ENCODE measurements around the gene RAB6C. TPM values are rescaled to one million over a fixed set of nuclear protein-coding genes. Genes with fewer than 3 reads are reported as not detected.
"Not testable (repeated sequence)": the region's sequence is repeated elsewhere in the genome, so short reads cannot be mapped to it uniquely, and the experiment has no call there.

The RAB6C gene
- total RNA-seq, 2 donors from 2014 or later = 0.68 TPM; not detected in 1

GRCh38 chr2:129945557-129945956, 33.9 kb upstream of the RAB6C start:
- DNase-seq (ENCODE audit: low spot score) (no peak), ATAC-seq (ENCODE audit: insufficient number of reproducible peaks, low FRiP score, low read depth) (no peak)
- H3K4me1 ChIP-seq (ENCODE audit: control insufficient read depth in 1 of 2, low read depth in 2 of 2) = no peaks in the 10 kb centered on the region
- H3K4me3 ChIP-seq = no peak overlapping the region
- no peaks in the 10 kb centered on the region for H3K36me3 ChIP-seq
- H3K27me3 ChIP-seq (replicated peaks; ENCODE audit: insufficient read depth) = no peaks in the 10 kb centered on the region
- no peak overlapping the region for H3K27ac ChIP-seq
- no peaks in the 10 kb centered on the region for H3K9me3 ChIP-seq
- TF ChIP-seq CTCF (IDR thresholded peaks at IDR 0.05) = no peak

GRCh38 chr2:129947712-129948111, 31.8 kb upstream of the RAB6C start:
- H3K4me1 ChIP-seq (ENCODE audit: control insufficient read depth in 1 of 2, low read depth in 2 of 2); H3K9me3 ChIP-seq; H3K4me3 ChIP-seq; H3K27me3 ChIP-seq (replicated peaks; ENCODE audit: insufficient read depth); DNase-seq (ENCODE audit: low spot score); H3K36me3 ChIP-seq; H3K27ac ChIP-seq; ATAC-seq (ENCODE audit: insufficient number of reproducible peaks, low FRiP score, low read depth): not testable (repeated sequence)

GRCh38 chr2:129956171-129956570, 23.3 kb upstream of the RAB6C start:
- H3K9me3 ChIP-seq; DNase-seq (ENCODE audit: low spot score); H3K36me3 ChIP-seq; H3K4me1 ChIP-seq (ENCODE audit: control insufficient read depth in 1 of 2, low read depth in 2 of 2); ATAC-seq (ENCODE audit: insufficient number of reproducible peaks, low FRiP score, low read depth); H3K27ac ChIP-seq; H3K4me3 ChIP-seq; H3K27me3 ChIP-seq (replicated peaks; ENCODE audit: insufficient read depth): not testable (repeated sequence)

GRCh38 chr2:129957891-129958290, 21.6 kb upstream of the RAB6C start:
- no peak for ATAC-seq (ENCODE audit: insufficient number of reproducible peaks, low FRiP score, low read depth)
- no peak overlapping the region for H3K4me3 ChIP-seq

GRCh38 chr2:129958736-129959135, 20.7 kb upstream of the RAB6C start:
- H3K9me3 ChIP-seq; H3K27ac ChIP-seq; H3K36me3 ChIP-seq; ATAC-seq (ENCODE audit: insufficient number of reproducible peaks, low FRiP score, low read depth); DNase-seq (ENCODE audit: low spot score); H3K4me1 ChIP-seq (ENCODE audit: control insufficient read depth in 1 of 2, low read depth in 2 of 2); H3K4me3 ChIP-seq; H3K27me3 ChIP-seq (replicated peaks; ENCODE audit: insufficient read depth): not testable (repeated sequence)

More at GRCh38 chr2:129957891-129958290, 21.6 kb upstream of the RAB6C start:
- H3K27me3 ChIP-seq (replicated peaks; ENCODE audit: insufficient read depth) = no peaks in the 10 kb centered on the region
- no peak for TF ChIP-seq CTCF (IDR thresholded peaks at IDR 0.05)
- H3K36me3 ChIP-seq = no peaks in the 10 kb centered on the region
- H3K27ac ChIP-seq = no peak overlapping the region
- H3K9me3 ChIP-seq = no peaks in the 10 kb centered on the region
- DNase-seq (ENCODE audit: low spot score) = no peak
- no peaks in the 10 kb centered on the region for H3K4me1 ChIP-seq (ENCODE audit: control insufficient read depth in 1 of 2, low read depth in 2 of 2)

- DNase-seq (ENCODE audit: low spot score); H3K4me3 ChIP-seq; H3K27ac ChIP-seq; H3K36me3 ChIP-seq; H3K4me1 ChIP-seq (ENCODE audit: control insufficient read depth in 1 of 2, low read depth in 2 of 2); H3K27me3 ChIP-seq (replicated peaks; ENCODE audit: insufficient read depth); H3K9me3 ChIP-seq; ATAC-seq (ENCODE audit: insufficient number of reproducible peaks, low FRiP score, low read depth): not testable (repeated sequence)
These were observed 10.9 kb upstream of the RAB6C start for GRCh38 chr2:129968605-129969004.

GRCh38 chr2:129975016-129975774, 4.3 kb upstream of the RAB6C start:
- Histone ChIP-seq H3K27me3 (replicated peaks; ENCODE audit: insufficient read depth) (no peaks in the 10 kb centered on the region), H3K36me3 (no peaks in the 10 kb centered on the region), H3K9me3 (no peaks in the 10 kb centered on the region), H3K27ac (no peak overlapping the region), H3K4me3 (no peak overlapping the region), H3K4me1 (ENCODE audit: control insufficient read depth in 1 of 2, low read depth in 2 of 2) (no peaks in the 10 kb centered on the region)
- no peak for TF ChIP-seq CTCF (IDR thresholded peaks at IDR 0.05)
- DNase-seq (ENCODE audit: low spot score) = no peak
- ATAC-seq (ENCODE audit: insufficient number of reproducible peaks, low FRiP score, low read depth) = no peak

GRCh38 chr2:129976969-129977368, 2.5 kb upstream of the RAB6C start:
- H3K4me3 ChIP-seq; DNase-seq (ENCODE audit: low spot score); H3K27me3 ChIP-seq (replicated peaks; ENCODE audit: insufficient read depth); H3K9me3 ChIP-seq; ATAC-seq (ENCODE audit: insufficient number of reproducible peaks, low FRiP score, low read depth); H3K4me1 ChIP-seq (ENCODE audit: control insufficient read depth in 1 of 2, low read depth in 2 of 2); H3K36me3 ChIP-seq; H3K27ac ChIP-seq: not testable (repeated sequence)

Data from thoracic aorta (tissue), 2 donors.